HepG2 (cell line): ENCODE measurements around the gene C1R. TPM values are rescaled to one million over a fixed set of nuclear protein-coding genes. Genes with fewer than 3 reads are reported as not detected.

Source experiments
- ATAC-seq: fragments of 200-7000 bp; cut with Tn5 transposase; 3 replicates; pipeline ENCODE4 v1.9.1; 2020; ENCODE audit warnings: mild to moderate bottlenecking, moderate library complexity
- BruUV-seq: library from RNA; stranded (reverse); fragments of 400-500 nt; replicated peaks from 2 replicates; lab custom pipeline; 2021; lab: Mats Ljungman, UMichigan
- CTCF ChIA-PET: fragments of 300-600 bp; formaldehyde crosslinking; extraction: SDS; loops from one replicate; lab custom pipeline; 2021; ENCODE audit warnings: low total read pairs, inconsistent platforms, low intra/inter-chr PET ratio; lab: Yijun Ruan, JAX
- POLR2A ChIA-PET: fragments of 350-600 bp; sonication (Branson Sonifier 250); formaldehyde crosslinking; loops from one replicate; lab custom pipeline; 2020; ENCODE audit warnings: antibody characterized with exemption, inconsistent platforms; lab: Yijun Ruan, JAX
- DNase-seq: peaks from one replicate; pipeline ENCODE4 v3.0.0-alpha.2; 2015; ENCODE audit warnings: low spot score
- FAIRE-seq: peaks from 3 replicates; lab custom pipeline; 2011; peaks lifted over from hg19 to GRCh38; lab: Jason Lieb, UNC
- H2AFZ ChIP-seq: one replicate; pipeline ENCODE4 v1.6.1; 2011; ENCODE audit warnings: low read length, inconsistent platforms
- H3K27ac ChIP-seq: fragments of 300-600 bp; 3 replicates; pipeline ENCODE4 v1.8.0; 2011; ENCODE audit warnings: mixed run types, mild to moderate bottlenecking, mixed read lengths, low read length, inconsistent platforms; ENCODE audit not compliant: insufficient read depth; ENCODE audit errors: extremely low read length
- H3K27me3 ChIP-seq, 2 experiments: fragments of 200-600 bp in 1 of 2; 2 replicates in 1 of 2; 3 replicates in 1 of 2; pipeline versions ENCODE4 v1.6.0 to v1.8.0; 2011; ENCODE audit warnings: low read length in 2 of 2, mild to moderate bottlenecking in 2 of 2, moderate library complexity in 2 of 2, inconsistent platforms in 1 of 2; ENCODE audit not compliant: insufficient read depth in 2 of 2, control insufficient read depth in 1 of 2
- H3K36me3 ChIP-seq, 2 experiments: fragments of 200-600 bp in 1 of 2; replicated peaks in 1 of 2; 2 replicates in 1 of 2; 3 replicates in 1 of 2; pipeline versions ENCODE4 v1.5.1 to v1.8.0; 2011; ENCODE audit warnings: low read length in 2 of 2, inconsistent platforms in 1 of 2; ENCODE audit not compliant: insufficient read depth in 2 of 2, control insufficient read depth in 1 of 2
- H3K4me1 ChIP-seq: 2 replicates; pipeline ENCODE4 v1.5.1; 2012; ENCODE audit warnings: low read length, inconsistent platforms; ENCODE audit not compliant: insufficient read depth
- H3K4me2 ChIP-seq: 2 replicates; pipeline ENCODE4 v1.6.0; 2011; ENCODE audit warnings: low read depth, low read length, inconsistent platforms
- H3K4me3 ChIP-seq, 3 experiments: fragments of 200-600 bp in 1 of 3; sonication (generic), shearing (Covaris generic) in 1 of 3; replicated peaks in 1 of 3; 2 replicates each; pipeline ENCODE4 v1.5.1; 2011 to 2016; ENCODE audit warnings: low read length in 3 of 3, inconsistent platforms in 2 of 3, low read depth in 2 of 3, mild to moderate bottlenecking in 2 of 3, control low read depth in 1 of 3, mixed read lengths in 1 of 3; ENCODE audit not compliant: insufficient read depth in 1 of 3
- H3K79me2 ChIP-seq: one replicate; pipeline ENCODE4 v1.6.1; 2011; ENCODE audit warnings: low read length, inconsistent platforms; ENCODE audit not compliant: insufficient read depth
- H3K9ac ChIP-seq: 2 replicates; pipeline ENCODE4 v1.6.0; 2011; ENCODE audit warnings: mild to moderate bottlenecking, low read depth, low read length, inconsistent platforms; ENCODE audit not compliant: insufficient read depth
- H3K9me3 ChIP-seq: 2 replicates; pipeline ENCODE4 v1.5.1; 2012; ENCODE audit warnings: mild to moderate bottlenecking, low read length
- H4K20me1 ChIP-seq: 2 replicates; pipeline ENCODE4 v1.6.0; 2011; ENCODE audit warnings: inconsistent platforms, mild to moderate bottlenecking, low read length, moderate library complexity; ENCODE audit not compliant: insufficient read depth
- BHLHE40 ChIP-seq: IDR thresholded peaks from 2 replicates; pipeline ENCODE4 v1.6.1; 2011; ENCODE audit warnings: low read length, improper control_type of control experiment
- CHD2 ChIP-seq: IDR thresholded peaks from 2 replicates; pipeline ENCODE4 v1.6.1; 2011; ENCODE audit warnings: low read depth, low read length, improper control_type of control experiment
- FOXO4 ChIP-seq: sonication (generic); formaldehyde crosslinking; conservative IDR thresholded peaks from 2 replicates; pipeline ENCODE4 v1.8.1; 2023; ENCODE audit warnings: missing genetic modification reagents
- HOXD1 ChIP-seq: sonication (generic); formaldehyde crosslinking; IDR thresholded peaks from 2 replicates; pipeline ENCODE4 v1.5.0; 2020; ENCODE audit warnings: missing genetic modification reagents
- KLF12 ChIP-seq: sonication (generic); formaldehyde crosslinking; IDR thresholded peaks from 2 replicates; pipeline ENCODE4 v1.4.0; 2020; ENCODE audit warnings: missing genetic modification reagents, borderline replicate concordance
- MED13 ChIP-seq: sonication (generic); formaldehyde crosslinking; IDR thresholded peaks from 2 replicates; pipeline ENCODE4 v1.5.0; 2020; ENCODE audit warnings: missing genetic modification reagents
- ZC3H13 ChIP-seq: sonication (generic); formaldehyde crosslinking; IDR thresholded peaks from 2 replicates; pipeline ENCODE4 v1.8.1; 2023; ENCODE audit warnings: mild to moderate bottlenecking, missing genetic modification reagents, moderate library complexity
- ZNF207 ChIP-seq: fragments of 450-650 bp; IDR thresholded peaks from 2 replicates; pipeline ENCODE4 v1.6.1; 2016; ENCODE audit warnings: antibody characterized with exemption, borderline replicate concordance
- ZNF343 ChIP-seq: sonication (generic); formaldehyde crosslinking; IDR thresholded peaks from 2 replicates; pipeline ENCODE4 v1.4.0; 2020; ENCODE audit warnings: mild to moderate bottlenecking, missing genetic modification reagents
- ZNF350 ChIP-seq: sonication (generic); formaldehyde crosslinking; IDR thresholded peaks from 2 replicates; pipeline ENCODE4 v1.4.0; 2020; ENCODE audit warnings: mild to moderate bottlenecking, low read depth, missing genetic modification reagents, borderline replicate concordance
- ZNF510 ChIP-seq: sonication (generic); formaldehyde crosslinking; IDR thresholded peaks from 2 replicates; pipeline ENCODE4 v1.4.0; 2020; ENCODE audit warnings: low read depth, mild to moderate bottlenecking, missing genetic modification reagents
- ZNF746 ChIP-seq: sonication (generic); formaldehyde crosslinking; IDR thresholded peaks from 2 replicates; pipeline ENCODE4 v1.8.0; 2022; ENCODE audit warnings: mild to moderate bottlenecking, missing genetic modification reagents
- ZNF761 ChIP-seq: sonication (generic); formaldehyde crosslinking; conservative IDR thresholded peaks from 2 replicates; pipeline ENCODE4 v1.4.0; 2020; ENCODE audit warnings: mild to moderate bottlenecking, missing genetic modification reagents
- ZNF841 ChIP-seq: sonication (generic); formaldehyde crosslinking; IDR thresholded peaks from 2 replicates; pipeline ENCODE4 v1.8.1; 2023; ENCODE audit warnings: missing genetic modification reagents, borderline replicate concordance
- WGBS: methylation state at CpG from one replicate; pipeline ENCODE4 v1.1.6; 2017; ENCODE audit warnings: low lambda C conversion rate; 5-methylcytosine and 5-hydroxymethylcytosine counted together
- in situ Hi-C: cut with HindIII; loops from 2 replicates; pipeline ENCODE4 v1.10.0; 2017; ENCODE audit warnings: low pct_unique_long_range_greater_than_20kb; ENCODE audit not compliant: extremely low pct_ligation_motif_present
- intact Hi-C: fragments of 100-400 bp; cut with micrococcal nuclease; formaldehyde crosslinking; loops from one replicate; pipeline ENCODE4 v1.10.0; 2022; ENCODE audit not compliant: unreplicated experiment
- polyA plus RNA-seq, 8 experiments: library from polyadenylated mRNA; depleted of rRNA in 3 of 8; stranded (reverse) in 7 of 8; unstranded in 1 of 8; fragments of >200 nt; fragmentation: Illumina TruSeq in 4 of 8; extraction: Trizol in 4 of 8; gene quantifications; 2 replicates each; pipeline versions ENCODE4 v1.2.1 to v1.2.3, GENCODE V29; 2011 to 2016; ENCODE audit warnings: low read depth in 4 of 8, missing spikeins in 1 of 8, mixed read lengths in 1 of 8; ENCODE audit not compliant: insufficient read depth in 1 of 8
- total RNA-seq, 5 experiments: library from RNA; depleted of rRNA; stranded (reverse); fragments of >200 nt; fragmentation: Illumina TruSeq; extraction: Trizol; gene quantifications; 2 replicates each; pipeline ENCODE4 v1.2.3, GENCODE V29; 2016; ENCODE audit warnings: low read depth in 1 of 5
- TF ChIP-seq, protein P1 (sequence below): sonication (generic); formaldehyde crosslinking; IDR thresholded peaks from 2 replicates; pipeline ENCODE4 v1.4.0; 2020; ENCODE audit warnings: low read depth, missing genetic modification reagents

The C1R gene
- total and polyA plus RNA-seq, 2 of the 13 experiments (the other 11 are each of a cell fraction or from before 2014, with no cell fraction given), result 3.5 to 6.5 TPM

GRCh38 chr12:7101047-7101693 is 8.9 kb upstream of the C1R start:
- FAIRE-seq (no peak), ATAC-seq (no peak)
- H3K36me3 ChIP-seq, result peaks cover 6 to 13% of the 10 kb centered on the region in 2 experiments; a peak in 4 of 5 replicates

DNA sequence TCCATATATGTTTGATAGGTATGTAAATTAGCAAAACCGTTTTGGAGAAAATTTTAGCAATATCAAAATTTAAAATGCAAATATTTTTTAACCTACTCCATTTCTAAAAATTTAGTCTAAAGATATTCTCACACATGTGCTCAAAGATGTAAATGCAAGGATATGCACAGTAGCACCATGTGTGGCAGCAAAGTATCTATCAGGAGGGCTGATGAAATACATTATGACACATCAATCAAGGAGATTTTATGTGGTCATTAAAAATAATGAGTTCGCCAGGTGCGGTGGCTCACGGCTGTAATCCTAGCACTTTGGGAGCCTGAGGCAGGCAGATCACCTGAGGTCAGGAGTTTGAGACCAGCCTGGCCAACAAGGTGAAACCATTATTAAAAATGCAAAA is 8.0 kb upstream of the C1R start:
- Histone ChIP-seq H3K4me1 (peaks cover 15% of the 10 kb centered on the region), H3K27ac (no peak overlapping the region), H3K79me2 (no peaks in the 10 kb centered on the region), H2AFZ (no peak overlapping the region), H3K4me3 (no peak overlapping the region), H3K9me3 (no peaks in the 10 kb centered on the region), H3K9ac (no peak overlapping the region), H3K4me2 (no peak overlapping the region), H3K36me3 (peaks cover 6 to 13% of the 10 kb centered on the region in 2 experiments; a peak in 4 of 5 replicates), H4K20me1 (no peaks in the 10 kb centered on the region; the same call in 1 of the 2 replicates), H3K27me3 (no peaks in the 10 kb centered on the region)
- FAIRE-seq (no peak), DNase-seq (no peak), ATAC-seq (no peak)
- in situ Hi-C loops (no loop called here), intact Hi-C loops (no loop called here)
- WGBS, result 94% methylated on average over 4 of the region's 4 CpGs
- CTCF ChIA-PET, result no interaction called here
- BruUV-seq, result no TSS peak
- POLR2A ChIA-PET, result interaction anchor here (1.6 kb wide), 1 partner anchor 156 kb away, joined by 5 read pairs; the partner anchor contains the start of genes C12orf57 and RNU7-1
- TF ChIP-seq, protein P1, sequence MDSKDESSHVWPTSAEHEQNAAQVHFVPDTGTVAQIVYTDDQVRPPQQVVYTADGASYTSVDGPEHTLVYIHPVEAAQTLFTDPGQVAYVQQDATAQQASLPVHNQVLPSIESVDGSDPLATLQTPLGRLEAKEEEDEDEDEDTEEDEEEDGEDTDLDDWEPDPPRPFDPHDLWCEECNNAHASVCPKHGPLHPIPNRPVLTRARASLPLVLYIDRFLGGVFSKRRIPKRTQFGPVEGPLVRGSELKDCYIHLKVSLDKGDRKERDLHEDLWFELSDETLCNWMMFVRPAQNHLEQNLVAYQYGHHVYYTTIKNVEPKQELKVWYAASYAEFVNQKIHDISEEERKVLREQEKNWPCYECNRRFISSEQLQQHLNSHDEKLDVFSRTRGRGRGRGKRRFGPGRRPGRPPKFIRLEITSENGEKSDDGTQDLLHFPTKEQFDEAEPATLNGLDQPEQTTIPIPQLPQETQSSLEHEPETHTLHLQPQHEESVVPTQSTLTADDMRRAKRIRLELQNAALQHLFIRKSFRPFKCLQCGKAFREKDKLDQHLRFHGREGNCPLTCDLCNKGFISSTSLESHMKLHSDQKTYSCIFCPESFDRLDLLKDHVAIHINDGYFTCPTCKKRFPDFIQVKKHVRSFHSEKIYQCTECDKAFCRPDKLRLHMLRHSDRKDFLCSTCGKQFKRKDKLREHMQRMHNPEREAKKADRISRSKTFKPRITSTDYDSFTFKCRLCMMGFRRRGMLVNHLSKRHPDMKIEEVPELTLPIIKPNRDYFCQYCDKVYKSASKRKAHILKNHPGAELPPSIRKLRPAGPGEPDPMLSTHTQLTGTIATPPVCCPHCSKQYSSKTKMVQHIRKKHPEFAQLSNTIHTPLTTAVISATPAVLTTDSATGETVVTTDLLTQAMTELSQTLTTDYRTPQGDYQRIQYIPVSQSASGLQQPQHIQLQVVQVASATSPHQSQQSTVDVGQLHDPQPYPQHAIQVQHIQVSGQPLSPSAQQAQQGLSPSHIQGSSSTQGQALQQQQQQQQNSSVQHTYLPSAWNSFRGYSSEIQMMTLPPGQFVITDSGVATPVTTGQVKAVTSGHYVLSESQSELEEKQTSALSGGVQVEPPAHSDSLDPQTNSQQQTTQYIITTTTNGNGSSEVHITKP (CRISPR knock-in tag), result no peak
- TF ChIP-seq ZNF343 (CRISPR knock-in tag) (no peak), ZNF841 (CRISPR knock-in tag) (no peak), ZNF207 (no peak), ZNF746 (CRISPR knock-in tag) (no peak), ZNF510 (CRISPR knock-in tag) (no peak), HOXD1 (no peak), FOXO4 (CRISPR knock-in tag) (no peak), ZNF350 (CRISPR knock-in tag) (no peak), MED13 (CRISPR knock-in tag) (no peak), KLF12 (CRISPR knock-in tag) (no peak), ZNF761 (CRISPR knock-in tag) (no peak), CHD2 (no peak)

More at GRCh38 chr12:7101047-7101693, 8.9 kb upstream of the C1R start:
- TF ChIP-seq BHLHE40 (no peak), ZC3H13 (CRISPR knock-in tag) (no peak)
- Histone ChIP-seq H3K4me3 (no peak overlapping the region), H3K4me2 (no peak overlapping the region), H3K27ac (no peak overlapping the region), H3K27me3 (no peaks in the 10 kb centered on the region), H2AFZ (no peak overlapping the region), H3K79me2 (peaks cover 3% of the 10 kb centered on the region), H4K20me1 (no peaks in the 10 kb centered on the region), H3K9me3 (peaks cover 4% of the 10 kb centered on the region), H3K4me1 (peaks cover 15% of the 10 kb centered on the region), H3K9ac (no peak overlapping the region)
- CTCF ChIA-PET, result no interaction called here
- no peak for DNase-seq
- BruUV-seq, result no TSS peak
- POLR2A ChIA-PET, result no interaction called here
- intact Hi-C loops (no loop called here), in situ Hi-C loops (no loop called here)
- WGBS, result 97% methylated on average over 4 of the region's 4 CpGs
